GM12865 (cell line): ENCODE measurements around the gene CENPS.

Experiments used
- DNase-seq: peaks from one replicate; pipeline ENCODE4 v3.0.0; 2010; ENCODE audit warnings: low read depth
- H3K4me3 ChIP-seq: 2 replicates; pipeline ENCODE4 v1.5.1; 2011; ENCODE audit warnings: mild to moderate bottlenecking, low read depth, low read length, control low read depth
- CTCF ChIP-seq: IDR thresholded peaks from 2 replicates; pipeline ENCODE4 v1.5.1; 2011; ENCODE audit warnings: low read length, control low read depth, low read depth, inconsistent platforms; ENCODE audit not compliant: insufficient read depth; ENCODE audit errors: missing control alignments

Gene CENPS

DNA sequence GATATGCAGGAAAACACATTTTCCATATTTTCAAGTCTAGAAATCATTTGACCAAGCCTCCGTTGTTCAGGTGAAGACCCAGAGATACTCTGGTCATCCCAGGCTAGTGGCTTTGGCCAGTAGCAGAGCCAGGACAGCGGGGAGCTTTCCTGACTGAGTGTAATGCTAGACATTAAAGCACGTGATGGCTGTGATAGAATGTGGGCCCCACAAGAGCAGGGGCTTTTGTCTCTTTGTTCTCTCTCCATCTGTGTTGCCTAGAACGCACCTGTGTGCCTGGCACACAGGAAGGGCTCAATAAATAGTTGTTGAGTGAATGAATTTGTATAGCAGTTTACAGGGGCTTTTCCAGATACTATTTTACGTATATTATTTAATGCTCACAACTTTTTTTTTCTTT, 10.6 kb downstream of the CENPS start:
- H3K4me3 ChIP-seq = no peak overlapping the region
- TF ChIP-seq CTCF = no peak

GRCh38 chr1:10444248-10444647, 14.0 kb downstream of the CENPS start:
- DNase-seq = no peak
- no peak overlapping the region for H3K4me3 ChIP-seq
- TF ChIP-seq CTCF = no peak

More for the DNA sequence above, 10.6 kb downstream of the CENPS start:
- DNase-seq = no peak

- DNase-seq = no peak
- no peak for TF ChIP-seq CTCF
- no peak overlapping the region for H3K4me3 ChIP-seq
These were observed 14.7 kb downstream of the CENPS start for GRCh38 chr1:10444795-10445397.

DNA sequence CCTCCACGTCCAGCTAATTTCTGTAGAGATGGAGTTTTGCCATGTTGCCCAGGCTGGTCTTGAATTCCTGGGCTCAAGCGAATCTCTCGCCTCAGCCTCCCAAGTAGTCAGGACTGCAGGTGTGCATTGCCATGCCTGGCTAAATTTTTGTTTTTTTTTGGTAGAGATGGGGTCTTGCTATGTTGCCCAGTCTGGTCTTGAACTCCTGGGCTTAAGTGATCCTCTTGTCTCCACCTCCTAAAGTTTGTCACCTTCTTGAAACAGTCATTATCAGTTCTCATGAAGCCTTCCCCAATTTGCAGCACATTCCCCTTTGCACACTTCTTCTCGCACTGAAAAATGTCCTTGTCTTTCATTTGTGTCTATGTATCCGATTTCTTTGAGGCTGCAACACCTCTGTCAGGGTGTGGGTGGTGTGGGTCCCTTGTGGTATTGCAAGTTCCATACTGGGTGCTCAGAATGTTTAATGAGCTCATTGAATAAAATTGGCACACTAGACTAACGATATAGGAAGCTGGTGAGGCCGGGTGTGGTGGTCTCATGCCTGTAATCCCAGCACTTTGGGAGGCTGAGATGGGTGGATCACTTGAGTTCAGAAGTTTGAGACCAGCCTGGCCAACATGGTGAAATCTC, 16.7 kb downstream of the CENPS start:
- no peak for DNase-seq
- no peak overlapping the region for H3K4me3 ChIP-seq
- TF ChIP-seq CTCF = no peak

- no peak for TF ChIP-seq CTCF
- DNase-seq = no peak
- no peak within 1 kb of the TSS for H3K4me3 ChIP-seq
These were observed 19.5 kb downstream of the CENPS start, which contains the start of gene CORT for GRCh38 chr1:10449751-10450150. CORT (plus strand) TSS chr1:10450031; CDS start chr1:10450224, 193 bp downstream.

DNA sequence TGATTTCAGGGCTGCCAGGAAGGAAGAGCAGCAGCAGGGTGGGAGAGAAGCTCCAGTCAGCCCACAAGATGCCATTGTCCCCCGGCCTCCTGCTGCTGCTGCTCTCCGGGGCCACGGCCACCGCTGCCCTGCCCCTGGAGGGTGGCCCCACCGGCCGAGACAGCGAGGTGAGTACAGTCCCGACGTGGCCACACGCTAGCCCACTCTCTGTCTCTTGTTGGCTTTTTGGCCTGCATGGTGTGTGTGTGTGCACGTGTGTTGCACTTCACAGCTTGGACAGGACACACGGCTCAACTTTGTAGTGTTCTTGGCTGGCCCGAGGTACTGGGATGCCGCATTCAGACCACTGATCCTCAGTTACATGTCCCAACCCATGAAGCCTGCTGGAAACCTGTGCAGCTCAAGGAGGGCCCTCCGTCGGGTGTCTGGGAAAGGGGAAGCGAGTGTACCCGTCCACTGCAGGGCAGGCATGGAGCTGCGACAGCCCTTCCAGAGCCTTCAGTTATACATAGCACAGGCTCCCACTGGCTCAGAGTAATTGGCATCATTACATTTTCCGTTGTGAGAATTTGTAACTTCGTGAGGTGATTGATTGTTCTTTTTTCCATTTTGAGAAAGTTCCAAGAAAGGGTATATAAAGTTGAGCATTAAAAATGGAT, 20.1 kb downstream of the CENPS start:
- no peak overlapping the region for H3K4me3 ChIP-seq
- no peak for TF ChIP-seq CTCF
- no peak for DNase-seq
